Fibroblast of pulmonary artery (primary cell): Measurements from ENCODE around the gene FAM163A.

Experiments used
- DNase-seq: peaks from one replicate; pipeline ENCODE4 v3.0.0-alpha.2; 2010; ENCODE audit warnings: low read depth
- H3K4me3 ChIP-seq: replicated peaks from 2 replicates; pipeline ENCODE4 v1.5.1; 2011; ENCODE audit warnings: low read depth, mild to moderate bottlenecking, control low read depth, low read length, moderate library complexity
- TF ChIP-seq, protein P1 (sequence below): IDR thresholded peaks from 2 replicates; pipeline ENCODE4 v1.5.1; 2011; ENCODE audit warnings: mild to moderate bottlenecking, control low read depth, low read length, inconsistent platforms; ENCODE audit errors: missing control alignments

The FAM163A gene

DNA sequence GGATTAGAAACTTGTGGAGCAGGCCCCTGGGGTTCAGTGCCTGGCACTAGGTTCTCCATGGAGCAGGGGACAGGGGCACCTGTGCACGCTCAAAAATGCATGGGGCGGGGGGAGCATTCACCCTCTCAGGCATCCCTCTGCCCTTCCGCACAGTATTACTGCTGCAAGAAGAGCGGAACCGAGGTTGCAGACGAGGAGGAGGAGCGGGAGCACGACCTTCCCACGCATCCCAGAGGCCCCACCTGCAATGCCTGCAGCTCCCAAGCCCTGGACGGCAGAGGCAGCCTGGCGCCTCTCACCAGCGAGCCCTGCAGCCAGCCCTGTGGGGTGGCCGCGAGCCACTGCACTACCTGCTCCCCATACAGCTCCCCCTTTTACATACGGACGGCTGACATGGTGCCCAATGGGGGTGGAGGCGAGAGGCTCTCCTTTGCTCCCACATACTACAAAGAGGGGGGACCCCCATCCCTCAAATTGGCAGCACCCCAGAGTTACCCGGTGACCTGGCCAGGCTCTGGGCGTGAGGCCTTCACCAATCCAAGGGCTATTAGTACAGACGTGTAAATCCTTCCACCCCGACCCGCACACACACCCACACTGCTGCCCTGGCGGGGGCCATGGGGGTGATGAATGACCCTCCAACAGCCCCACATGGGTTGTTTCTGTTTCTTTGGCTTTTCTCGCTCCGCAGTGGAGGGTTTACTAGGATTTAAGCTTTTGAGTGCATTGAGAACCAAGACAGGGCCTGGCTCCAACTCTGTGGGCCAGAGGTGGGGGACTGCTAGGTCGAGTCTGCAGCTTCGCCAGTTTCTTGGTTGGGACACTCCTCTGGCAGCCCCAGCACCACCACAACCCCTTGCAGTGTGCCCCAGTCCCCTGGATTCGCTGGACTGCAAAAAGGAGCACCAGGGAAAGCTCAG lies 70.8 kb downstream of the FAM163A start:
- H3K4me3 ChIP-seq, result no peak overlapping the region
- no peak for DNase-seq
- TF ChIP-seq, protein P1, sequence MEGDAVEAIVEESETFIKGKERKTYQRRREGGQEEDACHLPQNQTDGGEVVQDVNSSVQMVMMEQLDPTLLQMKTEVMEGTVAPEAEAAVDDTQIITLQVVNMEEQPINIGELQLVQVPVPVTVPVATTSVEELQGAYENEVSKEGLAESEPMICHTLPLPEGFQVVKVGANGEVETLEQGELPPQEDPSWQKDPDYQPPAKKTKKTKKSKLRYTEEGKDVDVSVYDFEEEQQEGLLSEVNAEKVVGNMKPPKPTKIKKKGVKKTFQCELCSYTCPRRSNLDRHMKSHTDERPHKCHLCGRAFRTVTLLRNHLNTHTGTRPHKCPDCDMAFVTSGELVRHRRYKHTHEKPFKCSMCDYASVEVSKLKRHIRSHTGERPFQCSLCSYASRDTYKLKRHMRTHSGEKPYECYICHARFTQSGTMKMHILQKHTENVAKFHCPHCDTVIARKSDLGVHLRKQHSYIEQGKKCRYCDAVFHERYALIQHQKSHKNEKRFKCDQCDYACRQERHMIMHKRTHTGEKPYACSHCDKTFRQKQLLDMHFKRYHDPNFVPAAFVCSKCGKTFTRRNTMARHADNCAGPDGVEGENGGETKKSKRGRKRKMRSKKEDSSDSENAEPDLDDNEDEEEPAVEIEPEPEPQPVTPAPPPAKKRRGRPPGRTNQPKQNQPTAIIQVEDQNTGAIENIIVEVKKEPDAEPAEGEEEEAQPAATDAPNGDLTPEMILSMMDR, result no peak

DNA sequence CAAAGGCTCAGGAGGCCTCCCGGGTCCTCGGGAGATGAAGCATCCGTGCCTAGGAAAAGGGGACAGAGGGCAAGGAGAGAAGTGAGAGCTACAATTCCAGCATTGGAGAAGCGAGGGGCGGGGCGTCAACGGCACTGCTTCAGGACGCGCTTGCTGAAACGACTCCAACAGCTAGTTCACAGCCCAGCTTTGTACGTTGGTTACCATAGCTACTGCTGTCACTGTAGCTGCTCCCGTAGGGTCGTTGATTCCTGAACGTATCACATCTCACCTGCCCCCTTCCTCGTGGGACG lies 71.4 kb downstream of the FAM163A start:
- peak overlapping the region; percentile 38 for H3K4me3 ChIP-seq
- TF ChIP-seq, protein P1, result no peak
- no peak for DNase-seq

DNA sequence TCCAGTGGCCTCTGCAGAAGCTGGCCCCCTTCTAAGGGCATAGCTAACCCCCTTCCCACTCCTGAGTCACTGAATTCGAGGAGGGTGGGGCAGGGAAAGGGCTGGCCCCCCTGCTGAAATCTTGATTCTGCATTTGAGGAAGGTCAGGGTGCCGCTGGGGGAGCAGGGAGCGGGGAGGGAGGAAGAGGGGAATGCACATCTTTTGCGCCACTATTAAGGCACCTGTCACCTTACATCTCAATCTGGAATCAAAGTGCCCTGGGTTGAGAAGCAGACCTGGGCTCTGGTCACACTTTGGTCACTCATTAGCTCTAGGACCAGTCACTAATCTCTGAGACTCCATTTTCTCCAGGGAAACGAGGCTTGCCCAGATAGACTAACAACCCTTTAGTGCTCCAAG lies 72.5 kb downstream of the FAM163A start:
- no peak for DNase-seq
- no peak overlapping the region for H3K4me3 ChIP-seq
- TF ChIP-seq, protein P1, result no peak

DNA sequence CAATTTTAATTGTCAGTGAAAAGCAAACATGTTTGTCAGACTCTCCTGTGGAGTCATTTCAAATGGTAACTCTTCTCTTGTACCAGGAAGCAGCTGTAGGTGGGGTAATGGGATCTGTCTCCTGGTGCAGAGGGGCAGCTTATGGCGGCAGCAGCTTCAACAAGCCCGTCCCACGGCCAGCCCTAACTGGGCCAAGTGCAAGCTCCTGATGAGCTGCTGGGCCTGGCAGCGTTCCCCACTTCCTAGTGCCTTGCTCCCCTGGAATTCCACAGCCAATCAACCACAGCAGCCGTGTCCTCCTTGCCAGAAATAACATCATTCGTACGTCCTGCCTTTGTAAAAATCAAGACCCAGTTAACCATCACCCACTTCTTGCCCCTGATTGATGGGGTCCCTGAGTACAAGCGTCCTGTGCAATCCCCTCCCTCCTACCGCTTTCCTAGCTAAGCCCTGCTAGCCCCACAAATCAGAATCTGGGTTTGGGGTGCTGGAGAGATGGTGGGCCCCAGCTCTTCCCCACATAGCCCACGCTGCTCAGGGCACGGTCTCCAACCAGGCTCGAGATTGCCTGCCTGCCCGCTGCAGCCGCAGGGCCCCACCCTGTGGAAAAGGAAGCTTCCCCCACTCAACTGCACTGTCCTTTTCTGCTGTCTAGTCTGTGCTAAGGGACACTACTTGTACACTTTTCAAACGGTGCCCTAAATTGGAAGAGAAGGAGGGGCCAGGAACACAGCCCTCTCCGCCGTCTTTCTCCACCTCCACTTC lies 73.3 kb downstream of the FAM163A start:
- H3K4me3 ChIP-seq, result no peak overlapping the region
- DNase-seq, result no peak
- TF ChIP-seq, protein P1, result no peak

DNA sequence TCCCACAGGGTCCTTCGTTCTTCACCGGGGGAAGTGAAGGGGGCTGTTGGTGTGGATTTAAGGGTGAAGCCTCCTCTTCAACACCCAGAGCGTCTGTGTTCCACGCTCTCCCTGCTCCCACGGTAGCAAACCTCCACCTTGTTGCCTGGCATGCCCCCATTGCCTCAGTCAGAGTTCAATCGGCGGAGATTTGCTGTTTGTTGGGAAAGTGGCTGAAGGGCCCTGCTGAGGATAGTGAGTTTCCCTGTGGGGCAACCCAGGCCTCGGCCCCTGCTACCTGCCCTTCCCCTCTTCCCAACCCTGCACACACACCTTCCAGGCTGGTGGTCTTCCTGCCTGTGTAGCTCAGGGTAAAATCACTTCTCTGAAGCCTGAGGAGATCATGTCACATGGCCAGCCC lies 74.0 kb downstream of the FAM163A start:
- no peak overlapping the region for H3K4me3 ChIP-seq
- DNase-seq, result no peak
- TF ChIP-seq, protein P1, result no peak

DNA sequence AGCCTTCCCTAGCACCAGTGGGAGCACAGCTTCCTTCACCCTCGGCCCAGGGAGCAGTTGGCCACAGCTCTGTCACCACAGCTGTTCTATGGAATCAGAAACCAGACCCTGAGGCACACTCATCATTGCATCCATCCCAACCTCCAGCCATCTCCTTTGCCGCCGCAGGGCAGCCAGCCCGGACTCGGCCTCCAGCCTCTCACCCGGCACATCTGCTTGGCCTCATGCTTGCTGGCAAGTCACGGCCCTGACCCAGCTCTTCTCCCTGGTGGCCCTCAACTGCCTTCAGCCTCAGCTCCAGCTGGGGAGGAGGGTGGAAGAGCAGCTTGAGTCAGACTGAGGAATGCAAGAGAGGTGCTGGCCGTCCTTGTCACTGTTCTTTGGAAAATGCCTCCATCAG lies 74.7 kb downstream of the FAM163A start:
- DNase-seq, result peak; percentile 55
- H3K4me3 ChIP-seq, result no peak overlapping the region
- TF ChIP-seq, protein P1, result no peak
